Lower lobe of right lung (tissue), 2 donors: ENCODE measurements around the gene HECTD4. TPM values are rescaled to one million over a fixed set of nuclear protein-coding genes. Genes with fewer than 3 reads are reported as not detected.

Source experiments
- ATAC-seq, 2 donors: fragments of 200-7000 bp; cut with Tn5 transposase; one replicate each; pipeline ENCODE4 v1.9.1; 2020 to 2022; ENCODE audit warnings: mild to moderate bottlenecking in 2 of 2, moderate library complexity in 2 of 2
- DNase-seq: peaks from one replicate; pipeline ENCODE4 v3.0.0-alpha.2; 2020
- H3K27ac ChIP-seq: fragments of 200-600 bp; one replicate; pipeline ENCODE4 v1.8.0; 2022
- H3K27me3 ChIP-seq: fragments of 200-600 bp; one replicate; pipeline ENCODE4 v1.8.0; 2022; ENCODE audit warnings: low read depth
- H3K36me3 ChIP-seq: fragments of 200-600 bp; one replicate; pipeline ENCODE4 v1.8.0; 2022; ENCODE audit warnings: mild to moderate bottlenecking
- H3K4me1 ChIP-seq: fragments of 200-600 bp; one replicate; pipeline ENCODE4 v1.8.0; 2022
- H3K4me3 ChIP-seq: fragments of 200-600 bp; one replicate; pipeline ENCODE4 v1.8.0; 2022; ENCODE audit warnings: mild to moderate bottlenecking
- H3K9me3 ChIP-seq: fragments of 200-600 bp; one replicate; pipeline ENCODE4 v1.8.0; 2022
- intact Hi-C: fragments of 100-400 bp; cut with DNase I; formaldehyde crosslinking; loops from one replicate; pipeline ENCODE4 v1.11.0; 2022
- total RNA-seq: library from RNA; stranded (reverse); fragmentation: NEBNext Ultra II Directional; extraction: Animal tissue kit (Norgen Biotek cat#: 25700); gene quantifications from one replicate; pipeline ENCODE4 v1.2.1, GENCODE V29; 2021
- TF ChIP-seq, protein P1 (sequence below): fragments of 200-600 bp; IDR thresholded peaks from one replicate; pipeline ENCODE4 v1.8.0; 2022; ENCODE audit warnings: antibody characterized with exemption, mild to moderate bottlenecking
- donor health status: DM: no; HTN: yes; CAD: no; lungs with severe emphysema.

HECTD4 gene
- total RNA-seq, 1 donor from 2014 or later, result 54.8 TPM

DNA sequence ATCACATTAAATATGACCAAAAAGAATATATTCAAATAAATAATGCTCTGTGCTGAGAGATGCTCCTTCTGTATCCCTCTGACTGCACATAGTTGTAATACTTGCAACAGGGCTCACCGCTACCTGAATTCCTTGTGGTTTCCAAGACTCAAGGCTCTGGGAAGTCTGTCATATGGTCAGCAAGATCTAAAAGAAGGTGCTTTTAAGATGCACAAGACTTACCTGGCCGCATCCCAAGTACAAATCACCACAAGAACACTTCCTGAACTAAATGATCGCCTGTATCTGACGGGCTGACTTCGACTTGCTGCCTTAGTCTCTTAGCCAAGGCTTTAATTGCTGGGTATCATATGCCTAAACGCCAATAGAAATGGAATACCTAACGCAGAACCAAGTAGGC is 67.2 kb downstream of the HECTD4 start:
- Histone ChIP-seq H3K27ac (no peak overlapping the region), H3K4me3 (no peak overlapping the region), H3K4me1 (no peaks in the 10 kb centered on the region), H3K36me3 (peaks cover 43% of the 10 kb centered on the region), H3K9me3 (no peaks in the 10 kb centered on the region), H3K27me3 (no peaks in the 10 kb centered on the region)
- TF ChIP-seq, protein P1, sequence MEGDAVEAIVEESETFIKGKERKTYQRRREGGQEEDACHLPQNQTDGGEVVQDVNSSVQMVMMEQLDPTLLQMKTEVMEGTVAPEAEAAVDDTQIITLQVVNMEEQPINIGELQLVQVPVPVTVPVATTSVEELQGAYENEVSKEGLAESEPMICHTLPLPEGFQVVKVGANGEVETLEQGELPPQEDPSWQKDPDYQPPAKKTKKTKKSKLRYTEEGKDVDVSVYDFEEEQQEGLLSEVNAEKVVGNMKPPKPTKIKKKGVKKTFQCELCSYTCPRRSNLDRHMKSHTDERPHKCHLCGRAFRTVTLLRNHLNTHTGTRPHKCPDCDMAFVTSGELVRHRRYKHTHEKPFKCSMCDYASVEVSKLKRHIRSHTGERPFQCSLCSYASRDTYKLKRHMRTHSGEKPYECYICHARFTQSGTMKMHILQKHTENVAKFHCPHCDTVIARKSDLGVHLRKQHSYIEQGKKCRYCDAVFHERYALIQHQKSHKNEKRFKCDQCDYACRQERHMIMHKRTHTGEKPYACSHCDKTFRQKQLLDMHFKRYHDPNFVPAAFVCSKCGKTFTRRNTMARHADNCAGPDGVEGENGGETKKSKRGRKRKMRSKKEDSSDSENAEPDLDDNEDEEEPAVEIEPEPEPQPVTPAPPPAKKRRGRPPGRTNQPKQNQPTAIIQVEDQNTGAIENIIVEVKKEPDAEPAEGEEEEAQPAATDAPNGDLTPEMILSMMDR, result no peak
- no peak for ATAC-seq
- no peak for DNase-seq
- intact Hi-C loops, result no loop called here

- TF ChIP-seq, protein P1, result no peak
- Histone ChIP-seq H3K27me3 (no peaks in the 10 kb centered on the region), H3K4me1 (no peaks in the 10 kb centered on the region), H3K27ac (no peak overlapping the region), H3K4me3 (no peak overlapping the region), H3K36me3 (peaks cover 76% of the 10 kb centered on the region), H3K9me3 (no peaks in the 10 kb centered on the region)
- no peak for ATAC-seq
- no peak for DNase-seq
- intact Hi-C loops, result no loop called here
Observed at GRCh38 chr12:112309797-112310196, 72.4 kb downstream of the HECTD4 start.

- TF ChIP-seq, protein P1, result no peak
- H3K4me3 ChIP-seq, result no peak overlapping the region
- DNase-seq (no peak), ATAC-seq (no peak)
- H3K36me3 ChIP-seq, result peaks cover 75% of the 10 kb centered on the region
- no peaks in the 10 kb centered on the region for H3K9me3 ChIP-seq
- no peak overlapping the region for H3K27ac ChIP-seq
- intact Hi-C loops, result no loop called here
- no peaks in the 10 kb centered on the region for H3K27me3 ChIP-seq
- no peaks in the 10 kb centered on the region for H3K4me1 ChIP-seq
Observed at GRCh38 chr12:112308652-112309051, 73.6 kb downstream of the HECTD4 start.

- TF ChIP-seq, protein P1, result no peak
- Histone ChIP-seq H3K4me3 (no peak overlapping the region), H3K27ac (no peak overlapping the region), H3K4me1 (no peaks in the 10 kb centered on the region), H3K27me3 (no peaks in the 10 kb centered on the region), H3K36me3 (peaks cover 70% of the 10 kb centered on the region), H3K9me3 (no peaks in the 10 kb centered on the region)
- DNase-seq (no peak), ATAC-seq (no peak)
- intact Hi-C loops, result no loop called here
Observed at GRCh38 chr12:112308161-112308560, 74.1 kb downstream of the HECTD4 start.

DNA sequence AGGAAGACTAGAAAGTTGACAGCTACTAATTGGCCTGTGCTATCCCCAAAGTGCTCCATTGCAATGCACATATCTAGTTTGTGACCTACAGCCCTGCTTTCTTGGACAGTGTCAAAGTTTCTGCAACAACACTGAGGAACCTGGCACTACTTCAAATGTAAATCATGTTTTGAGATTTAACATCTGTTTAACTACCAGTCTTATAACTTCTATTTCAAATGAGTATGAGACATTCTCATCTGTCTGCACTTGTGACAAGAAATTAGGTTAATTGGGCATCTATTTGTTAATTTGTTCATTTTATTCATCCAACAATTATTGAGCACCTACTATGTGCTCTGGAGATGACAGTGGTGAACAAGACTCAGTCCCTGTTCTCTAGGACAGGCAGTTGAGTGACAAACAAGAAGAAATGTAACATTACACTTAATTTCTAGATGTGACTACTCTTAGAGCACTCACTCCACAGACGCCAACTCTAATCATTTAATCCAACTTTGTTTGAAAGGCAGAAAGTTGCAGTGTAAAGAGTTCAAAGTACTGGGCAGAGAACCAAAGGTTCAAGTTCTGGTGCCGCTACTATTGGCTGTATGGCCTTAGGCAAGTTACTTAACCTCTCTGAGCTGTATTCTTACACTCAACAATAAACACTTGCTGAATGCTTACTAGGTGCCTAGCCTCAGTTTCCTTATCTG is 74.8 kb downstream of the HECTD4 start:
- ATAC-seq (no peak), DNase-seq (no peak)
- Histone ChIP-seq H3K9me3 (no peaks in the 10 kb centered on the region), H3K4me3 (no peak overlapping the region), H3K4me1 (no peaks in the 10 kb centered on the region), H3K36me3 (peaks cover 69% of the 10 kb centered on the region), H3K27ac (no peak overlapping the region), H3K27me3 (no peaks in the 10 kb centered on the region)
- intact Hi-C loops, result no loop called here
- TF ChIP-seq, protein P1, result no peak
